Right atrium auricular region (tissue), 2 donors: ENCODE measurements around the gene KCNH2. TPM values are rescaled to one million over a fixed set of nuclear protein-coding genes. Genes with fewer than 3 reads are reported as not detected.

Experiments used
- DNase-seq: peaks from one replicate; pipeline ENCODE4 v3.0.0-alpha.2; 2019; ENCODE audit warnings: low spot score
- H3K27ac ChIP-seq, 2 donors: fragments of 200-600 bp; sonication (generic); 1 replicate in 1 of 2; 2 replicates in 1 of 2; pipeline ENCODE4 v1.5.1; 2016 to 2019
- H3K27me3 ChIP-seq, 2 donors: fragments of 200-600 bp; sonication (generic); one replicate each; pipeline versions ENCODE4 v1.5.1 to v1.6.0; 2017 to 2019
- H3K36me3 ChIP-seq: fragments of 200-600 bp; sonication (generic); one replicate; pipeline ENCODE4 v1.5.1; 2016
- H3K4me1 ChIP-seq, 2 donors: fragments of 200-600 bp; sonication (generic); one replicate each; pipeline versions ENCODE4 v1.5.1 to v1.6.0; 2017 to 2019
- H3K4me3 ChIP-seq, 2 donors: fragments of 200-600 bp; sonication (generic); 1 replicate in 1 of 2; 2 replicates in 1 of 2; pipeline ENCODE4 v1.5.1; 2017 to 2019; ENCODE audit warnings: mild to moderate bottlenecking in 1 of 2, moderate library complexity in 1 of 2
- H3K9me3 ChIP-seq, 2 donors: fragments of 200-600 bp; sonication (generic); one replicate each; pipeline ENCODE4 v1.5.1; 2019
- CTCF ChIP-seq, 2 donors: fragments of 200-600 bp; sonication (generic); IDR thresholded peaks; one replicate each; pipeline ENCODE4 v1.5.1; 2019; ENCODE audit warnings: antibody characterized with exemption in 2 of 2
- total RNA-seq, 2 donors: library from RNA; depleted of rRNA; stranded (reverse); fragments of >200 nt; gene quantifications; one replicate each; pipeline ENCODE4 v1.1.0, GENCODE V29; 2016

Gene KCNH2
- total RNA-seq, 2 donors from 2014 or later = 119 to 128 TPM

DNA sequence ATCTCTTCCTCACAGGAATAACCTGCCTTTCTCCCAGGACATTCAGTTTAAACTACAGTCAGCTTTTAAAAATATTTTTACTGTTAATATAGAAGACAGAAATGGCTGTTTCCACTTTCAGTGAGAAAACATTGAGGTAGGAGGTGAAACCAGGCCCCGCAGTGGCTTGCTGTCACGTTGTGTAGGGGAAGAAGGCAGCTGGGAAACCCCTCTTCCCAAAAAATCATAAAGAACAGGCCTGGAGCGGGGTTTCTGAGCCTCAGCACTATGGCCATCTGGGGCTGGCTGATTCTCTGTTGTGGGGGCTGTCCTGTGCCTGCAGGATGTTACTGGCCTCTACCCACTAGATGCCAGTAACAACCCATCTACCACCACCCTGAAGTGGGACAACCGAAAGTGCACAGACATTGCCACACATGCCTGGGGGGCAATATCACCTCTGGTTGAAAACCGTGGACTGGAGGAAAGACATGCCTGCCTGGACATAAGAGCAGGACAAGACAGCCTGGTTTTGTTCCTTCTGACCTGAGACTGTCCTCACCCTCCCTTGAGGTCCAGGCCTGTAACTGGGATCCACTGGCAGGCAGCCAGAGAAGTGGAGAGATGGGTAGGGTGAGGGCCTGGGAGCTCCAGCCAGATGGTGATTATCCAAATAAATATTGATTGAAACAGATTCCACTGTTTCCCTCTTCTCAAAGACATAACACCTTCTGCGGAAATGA, 43.9 kb downstream of the KCNH2 start:
- no peaks in the 10 kb centered on the region for H3K27me3 ChIP-seq
- TF ChIP-seq CTCF (IDR thresholded peaks at IDR 0.05) = no peak
- no peak overlapping the region for H3K4me3 ChIP-seq
- H3K4me1 ChIP-seq = no peaks in the 10 kb centered on the region
- H3K27ac ChIP-seq = no peak overlapping the region
- DNase-seq = no peak
- H3K9me3 ChIP-seq = no peaks in the 10 kb centered on the region
- no peaks in the 10 kb centered on the region for H3K36me3 ChIP-seq

DNA sequence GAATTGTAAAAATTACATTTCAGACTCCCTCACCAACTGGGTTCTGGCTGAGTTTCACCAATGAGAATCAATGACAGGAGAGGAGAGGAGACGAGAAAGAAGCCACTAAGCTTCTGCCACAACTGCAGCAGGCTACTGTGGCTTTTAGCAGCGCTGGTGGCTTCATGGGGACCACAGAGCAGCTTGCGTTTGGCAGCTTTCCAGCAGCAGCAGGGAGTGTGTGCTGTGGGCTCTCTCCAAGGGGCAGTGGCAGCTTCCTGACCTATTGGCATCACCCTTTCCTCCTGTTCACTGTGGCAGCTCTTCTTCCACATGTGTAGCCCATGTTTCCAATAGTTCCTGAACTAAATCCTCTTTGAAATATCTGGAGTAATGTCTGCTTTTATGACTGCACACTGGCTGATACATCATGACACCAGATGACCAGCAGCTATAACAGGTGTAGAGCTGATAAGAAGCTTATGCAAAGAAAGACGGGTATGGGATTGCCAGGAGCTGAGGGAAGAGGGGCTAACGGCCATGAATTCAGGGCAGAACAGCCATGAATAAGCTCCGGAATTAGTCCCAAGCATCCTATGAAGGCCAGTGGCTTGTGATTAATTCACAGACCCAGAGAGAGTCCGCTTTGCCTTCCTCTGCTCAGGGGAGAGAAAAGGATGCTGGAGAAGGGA, 46.8 kb downstream of the KCNH2 start:
- no peak for DNase-seq

GRCh38 chr7:150928541-150928940, 49.6 kb downstream of the KCNH2 start:
- Histone ChIP-seq H3K27me3 (no peaks in the 10 kb centered on the region), H3K9me3 (no peaks in the 10 kb centered on the region), H3K4me3 (no peak overlapping the region), H3K36me3 (no peaks in the 10 kb centered on the region), H3K4me1 (no peaks in the 10 kb centered on the region), H3K27ac (no peak overlapping the region)
- no peak for DNase-seq
- TF ChIP-seq CTCF (IDR thresholded peaks at IDR 0.05) = no peak

More for the DNA sequence above, 46.8 kb downstream of the KCNH2 start:
- Histone ChIP-seq H3K27ac (no peak overlapping the region), H3K27me3 (no peaks in the 10 kb centered on the region), H3K4me1 (no peaks in the 10 kb centered on the region), H3K9me3 (no peaks in the 10 kb centered on the region), H3K4me3 (no peak overlapping the region), H3K36me3 (no peaks in the 10 kb centered on the region)
- no peak for TF ChIP-seq CTCF (IDR thresholded peaks at IDR 0.05)

DNA sequence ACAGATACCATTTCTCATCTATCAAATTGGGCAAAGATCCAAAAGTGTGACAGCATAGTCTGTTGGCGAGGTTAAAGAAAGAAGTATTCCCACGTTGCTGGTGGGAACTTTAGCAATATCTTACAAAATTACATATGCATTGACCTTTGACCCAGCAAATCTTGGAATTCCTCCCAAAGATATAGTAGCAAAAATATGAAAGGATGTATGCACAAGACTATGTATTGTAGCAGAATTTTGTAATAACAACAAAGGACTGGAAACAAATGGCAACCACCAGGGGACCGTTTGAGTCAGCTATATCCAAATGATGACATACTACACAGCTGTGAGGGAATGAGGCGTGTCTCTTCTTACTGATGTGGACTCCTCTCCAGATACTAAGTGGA, 50.2 kb downstream of the KCNH2 start:
- DNase-seq = no peak
- no peaks in the 10 kb centered on the region for H3K9me3 ChIP-seq
- no peaks in the 10 kb centered on the region for H3K4me1 ChIP-seq
- no peak overlapping the region for H3K27ac ChIP-seq
- H3K36me3 ChIP-seq = no peaks in the 10 kb centered on the region
- no peak overlapping the region for H3K4me3 ChIP-seq
- no peak for TF ChIP-seq CTCF (IDR thresholded peaks at IDR 0.05)
- no peaks in the 10 kb centered on the region for H3K27me3 ChIP-seq

DNA sequence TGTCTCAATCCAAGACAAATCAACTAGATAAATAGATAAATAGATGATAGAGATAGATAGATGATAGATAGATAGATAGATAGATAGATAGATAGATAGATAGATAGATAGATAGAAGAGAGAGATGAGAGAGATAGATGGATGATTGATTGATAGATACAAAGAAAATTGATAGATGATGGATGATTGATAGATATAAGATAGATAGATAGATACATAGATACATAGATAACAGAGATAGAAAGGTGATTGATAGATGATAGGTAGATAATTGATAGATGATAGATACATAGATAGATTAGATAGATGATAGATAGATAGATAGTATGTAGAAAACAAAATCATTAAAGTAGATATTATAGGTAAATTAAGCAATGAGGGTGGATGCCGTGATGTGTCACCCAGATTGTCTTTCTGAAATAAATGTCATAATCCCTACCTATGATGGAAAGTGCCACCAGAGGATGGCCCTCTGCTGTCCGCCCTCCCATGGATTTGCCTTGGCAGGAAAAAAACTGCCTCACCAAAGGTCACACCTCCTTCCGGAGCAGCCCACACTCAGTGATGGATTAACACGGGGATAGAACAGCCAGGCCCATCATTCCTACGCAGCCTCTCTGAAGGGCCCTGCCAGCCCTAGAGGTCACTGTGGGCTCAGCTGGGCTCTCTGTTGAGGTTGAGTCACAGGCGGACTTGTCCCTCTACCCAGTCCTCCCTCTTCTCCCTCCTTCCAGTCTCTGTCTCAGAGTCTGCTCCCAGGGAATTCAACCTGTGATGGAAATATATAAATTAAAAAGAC, 50.8 kb downstream of the KCNH2 start:
- Histone ChIP-seq H3K4me3 (no peak overlapping the region), H3K36me3 (no peaks in the 10 kb centered on the region), H3K27ac (no peak overlapping the region), H3K27me3 (no peaks in the 10 kb centered on the region), H3K4me1 (no peaks in the 10 kb centered on the region), H3K9me3 (no peaks in the 10 kb centered on the region)
- DNase-seq = no peak
- TF ChIP-seq CTCF (IDR thresholded peaks at IDR 0.05) = no peak
